Esophagus muscularis mucosa (tissue), 4 donors: ENCODE data around the gene SDCBP2.

Experiments used
- CTCF ChIP-seq, 3 experiments: fragments of 200-600 bp in 2 of 3; fragments of 450-650 bp in 1 of 3; sonication (generic) in 2 of 3; IDR thresholded peaks; one replicate each; pipeline ENCODE4 v1.5.1; 2017 to 2019; ENCODE audit warnings: antibody characterized with exemption in 3 of 3, mild to moderate bottlenecking in 2 of 3, moderate library complexity in 1 of 3
- EP300 ChIP-seq: sonication (generic); formaldehyde crosslinking; IDR thresholded peaks from one replicate; pipeline ENCODE4 v1.6.1; 2017; ENCODE audit warnings: antibody characterized with exemption
- POLR2A ChIP-seq: fragments of 450-650 bp; IDR thresholded peaks from one replicate; pipeline ENCODE4 v1.6.1; 2017; ENCODE audit warnings: antibody characterized with exemption, moderate library complexity, mild to moderate bottlenecking, low read depth
- POLR2AphosphoS5 ChIP-seq, 2 donors: sonication (generic); formaldehyde crosslinking; IDR thresholded peaks; one replicate each; pipeline ENCODE4 v1.6.1; 2017; ENCODE audit warnings: antibody characterized with exemption in 2 of 2

- TF ChIP-seq CTCF (IDR thresholded peaks at IDR 0.05) (no peak), EP300 (no peak), POLR2A (no peak), POLR2AphosphoS5 (IDR thresholded peaks at IDR 0.05) (no peak)
Measured at GRCh38 chr20:1362484-1362883, 33.5 kb upstream of the SDCBP2 start.
